GM18508 (cell line): ENCODE data around the gene PCDHGA1.
A peak's percentile ranks its signal among the peaks of the same experiment; 100 is the strongest.
"Not testable (repeated sequence)": the region's sequence is repeated elsewhere in the genome, so short reads cannot be mapped to it uniquely, and the experiment has no call there.

Source experiments
- ATAC-seq: cut with Tn5 transposase; IDR thresholded peaks from one replicate; pipeline ENCODE4 v1.9.1; 2021; ENCODE audit warnings: moderate number of reproducible peaks; ENCODE audit not compliant: insufficient read depth, unreplicated experiment

Gene PCDHGA1

GRCh38 chr5:141330299-141331080 lies at the start of gene PCDHGA1:
PCDHGA1 (plus strand) TSS chr5:141330514.
- no peak for ATAC-seq

GRCh38 chr5:141298376-141298775 lies 31.9 kb upstream of the PCDHGA1 start:
- ATAC-seq = no peak

GRCh38 chr5:141303756-141304155 lies 26.6 kb upstream of the PCDHGA1 start, which contains the start of gene SLC25A2:
SLC25A2 (minus strand) TSS chr5:141304049; CDS start chr5:141303865, 184 bp downstream.
- no peak for ATAC-seq

GRCh38 chr5:141306630-141307029 lies 23.7 kb upstream of the PCDHGA1 start:
- no peak for ATAC-seq

GRCh38 chr5:141313711-141314110 lies 16.6 kb upstream of the PCDHGA1 start:
- ATAC-seq = no peak

GRCh38 chr5:141316963-141317362 lies 13.4 kb upstream of the PCDHGA1 start:
- ATAC-seq = not testable (repeated sequence)

GRCh38 chr5:141319202-141319601 lies 11.1 kb upstream of the PCDHGA1 start:
- no peak for ATAC-seq

- ATAC-seq = no peak
Measured at GRCh38 chr5:141319699-141320098, 10.6 kb upstream of the PCDHGA1 start.

- ATAC-seq = peak; percentile 86
Measured at GRCh38 chr5:141320225-141321169, 9.8 kb upstream of the PCDHGA1 start, which contains the start of gene TAF7. TAF7 (minus strand) TSS chr5:141320784; CDS start chr5:141320044, 740 bp downstream.

GRCh38 chr5:141322261-141322660 lies 8.1 kb upstream of the PCDHGA1 start:
- no peak for ATAC-seq

GRCh38 chr5:141326088-141326854 lies 4.0 kb upstream of the PCDHGA1 start:
- ATAC-seq = no peak

- no peak for ATAC-seq
Measured at GRCh38 chr5:141328231-141328630, 2.1 kb upstream of the PCDHGA1 start.

GRCh38 chr5:141332571-141332970 lies 2.3 kb downstream of the PCDHGA1 start:
- not testable (repeated sequence) for ATAC-seq

- no peak for ATAC-seq
Measured at GRCh38 chr5:141338538-141339306, 8.4 kb downstream of the PCDHGA1 start, which contains the start of gene PCDHGA2. PCDHGA2 (plus strand) TSS chr5:141338760.

GRCh38 chr5:141340781-141341354 lies 10.6 kb downstream of the PCDHGA1 start:
- ATAC-seq = not testable (repeated sequence)

- ATAC-seq = no peak
Measured at GRCh38 chr5:141342773-141343172, 12.5 kb downstream of the PCDHGA1 start.

GRCh38 chr5:141343242-141343952 lies 13.1 kb downstream of the PCDHGA1 start, which contains the start of gene PCDHGA3:
PCDHGA3 (plus strand) TSS chr5:141343829; CDS start chr5:141344034, 205 bp downstream.
- no peak for ATAC-seq

- no peak for ATAC-seq
Measured at GRCh38 chr5:141343953-141344463, 13.7 kb downstream of the PCDHGA1 start.
